ENCODE results near the gene CHST13.
A peak's percentile ranks its signal among the peaks of the same experiment; 100 is the strongest.
"Not testable (repeated sequence)": the region's sequence is repeated elsewhere in the genome, so short reads cannot be mapped to it uniquely, and the experiment has no call there.

The CHST13 gene

DNA sequence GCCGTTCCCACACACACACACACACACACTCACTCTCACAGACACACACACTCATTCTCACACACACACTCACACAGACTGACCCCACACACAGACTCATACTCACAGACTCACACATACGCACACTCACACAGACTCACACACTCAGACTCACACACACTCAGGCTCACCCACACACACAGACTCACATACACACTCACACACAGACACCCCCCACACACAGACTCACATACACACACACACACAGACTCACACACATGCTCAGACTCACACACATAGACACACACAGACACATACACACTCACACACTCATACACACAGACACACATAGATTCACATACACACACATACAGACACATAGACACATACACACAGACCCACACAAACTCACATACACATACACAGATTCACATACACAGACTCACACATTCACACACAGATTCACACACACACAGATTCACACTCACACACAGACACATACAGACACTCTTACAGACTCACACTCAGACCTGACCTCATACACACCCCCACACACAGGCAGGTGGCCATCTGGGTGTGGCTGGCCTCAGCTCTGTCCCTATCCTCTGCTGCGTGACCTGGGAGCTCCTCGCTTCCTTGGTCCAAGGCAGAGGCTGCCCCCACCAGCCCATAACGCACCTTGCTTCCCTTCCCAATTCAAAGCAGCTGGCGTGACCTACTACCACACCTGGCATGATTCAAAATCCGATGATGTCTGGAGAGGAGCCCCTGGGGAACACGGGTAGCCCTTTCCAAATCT, 32.9 kb downstream of the CHST13 start:
- DNase-seq = no peak

GRCh38 chr3:126557415-126557745, 33.4 kb downstream of the CHST13 start:
- DNase-seq = no peak

DNA sequence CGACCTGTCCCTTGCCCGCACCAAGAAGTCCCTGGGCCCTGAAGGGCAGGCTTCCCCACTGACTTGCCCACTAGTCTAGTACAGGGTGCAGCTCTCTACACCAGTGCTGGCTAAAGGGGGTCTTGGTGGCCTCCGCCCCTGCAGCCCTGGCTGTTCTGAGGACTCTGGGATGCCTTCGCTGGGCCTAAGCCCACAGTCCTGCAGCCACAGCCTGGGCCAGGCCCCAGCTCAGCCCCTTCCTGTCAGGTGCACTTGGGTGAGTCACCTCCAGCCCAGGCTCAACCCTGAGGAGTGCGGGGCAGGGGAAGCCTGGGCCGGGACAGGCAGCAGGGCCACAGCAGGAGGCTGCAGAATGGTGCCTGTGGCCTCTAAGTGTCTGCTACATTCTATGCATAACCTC, 33.8 kb downstream of the CHST13 start:
- DNase-seq = no peak

- no peak for DNase-seq
Measured at GRCh38 chr3:126558336-126559071, 34.5 kb downstream of the CHST13 start, which contains the start of gene C3orf22. TSS of gene C3orf22 (minus strand) at chr3:126558932. CDS start at chr3:126553390, 5,542 bp downstream.

DNA sequence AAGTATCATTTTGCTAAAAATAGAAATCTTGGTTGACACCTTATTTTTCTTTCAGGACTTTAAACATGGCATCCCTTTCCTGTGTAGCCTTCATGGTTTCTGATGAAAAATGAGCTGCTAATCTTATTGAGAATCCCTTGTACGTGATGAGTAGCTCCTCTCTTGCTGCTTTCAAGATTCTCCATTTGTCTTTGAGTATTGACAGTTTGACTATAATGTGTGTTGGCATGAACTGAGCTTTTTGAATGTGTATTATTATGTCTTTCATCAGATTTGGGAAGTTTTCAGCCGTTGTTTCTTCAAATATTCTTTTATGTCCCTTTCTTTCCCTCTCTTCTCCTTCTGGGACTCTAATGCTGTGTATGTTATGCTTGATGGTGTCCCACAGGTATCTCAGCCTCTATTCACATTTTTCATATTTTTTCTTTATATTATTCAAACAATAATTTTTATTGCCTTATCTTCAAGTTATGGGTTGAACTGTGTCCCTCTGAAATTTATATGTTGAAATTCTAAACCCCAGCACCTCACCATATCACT, 38.9 kb downstream of the CHST13 start:
- no peak for DNase-seq

DNA sequence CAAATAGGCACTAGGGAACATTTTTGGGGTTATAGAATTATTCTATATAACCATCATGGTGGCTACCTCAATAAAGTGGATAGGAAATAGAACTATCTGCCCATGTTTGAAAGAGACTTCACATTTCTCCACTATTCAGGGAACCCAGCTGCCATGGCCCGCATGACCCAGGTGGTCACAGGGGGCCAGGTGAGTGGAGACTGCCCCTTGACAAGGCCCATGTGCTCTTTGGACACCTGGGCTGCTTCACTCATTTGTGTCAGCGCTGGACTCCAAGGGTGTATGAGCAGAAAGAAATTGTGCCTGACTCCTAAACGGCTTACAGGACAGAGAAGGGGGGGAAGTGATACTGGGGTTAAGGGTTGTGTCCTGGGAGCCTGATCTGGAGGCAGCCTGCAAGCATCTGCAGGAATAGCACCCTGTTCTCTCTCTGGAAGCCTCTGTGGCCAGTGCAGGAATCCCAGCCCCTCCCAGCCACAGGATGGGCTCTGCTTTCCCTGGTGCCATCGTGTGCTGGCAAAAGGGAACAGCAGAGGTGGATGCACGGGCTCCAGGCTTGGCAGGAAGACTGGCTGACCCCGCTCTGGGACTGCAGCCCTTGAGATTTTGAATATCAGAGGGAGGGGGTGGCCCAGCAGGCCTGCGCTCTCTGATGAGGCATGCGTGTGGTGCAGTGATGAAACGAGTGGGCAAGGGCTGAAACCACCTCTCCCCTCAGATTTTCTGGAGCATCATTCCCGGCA, 43.9 kb downstream of the CHST13 start:
- no peak for DNase-seq

GRCh38 chr3:126568776-126569342, 44.9 kb downstream of the CHST13 start:
- DNase-seq = no peak

GRCh38 chr3:126569390-126569975, 45.5 kb downstream of the CHST13 start:
- peak; percentile 22 to 51 for DNase-seq

DNA sequence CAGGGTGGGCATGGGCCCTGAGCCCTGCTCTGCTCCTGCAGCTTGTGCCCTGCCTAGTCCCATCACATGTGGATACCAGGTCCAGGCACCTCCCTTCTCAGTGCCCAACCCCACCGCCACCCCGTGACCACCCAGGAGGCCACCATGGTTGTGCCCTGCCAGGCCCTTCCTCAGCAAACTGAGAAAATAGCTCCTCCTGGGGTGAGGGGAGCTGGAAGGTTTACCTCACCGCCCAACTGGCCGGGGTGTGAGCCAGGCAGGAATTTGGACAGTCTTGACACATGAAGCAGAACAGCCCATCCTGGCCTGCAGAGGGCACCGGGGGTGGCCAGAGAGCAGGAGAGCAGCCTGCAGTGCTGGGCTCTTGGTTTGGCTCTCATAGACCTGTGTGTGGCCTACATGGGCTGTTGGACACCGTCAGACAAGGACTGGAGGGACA, 46.2 kb downstream of the CHST13 start:
- no peak for DNase-seq

DNA sequence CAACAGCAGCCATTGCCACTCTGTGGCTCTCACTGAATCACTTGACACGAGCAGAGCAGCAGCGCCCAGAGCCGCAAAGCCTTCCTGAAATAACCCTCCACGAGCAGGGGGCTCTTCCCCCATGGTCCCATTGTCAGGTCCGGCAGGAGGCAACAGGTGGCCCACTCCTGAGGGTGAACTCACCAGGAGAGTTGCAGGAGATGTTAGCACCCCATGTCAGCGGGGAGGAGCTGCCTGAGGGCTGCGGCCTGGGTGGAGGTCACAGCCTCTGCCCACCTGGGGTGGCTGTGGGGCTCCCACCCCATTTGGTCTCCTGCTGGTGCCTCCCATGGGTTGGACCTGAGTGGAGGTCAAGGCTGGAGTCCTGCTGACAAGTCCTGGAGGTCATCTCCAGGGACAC, 47.1 kb downstream of the CHST13 start:
- no peak for DNase-seq

DNA sequence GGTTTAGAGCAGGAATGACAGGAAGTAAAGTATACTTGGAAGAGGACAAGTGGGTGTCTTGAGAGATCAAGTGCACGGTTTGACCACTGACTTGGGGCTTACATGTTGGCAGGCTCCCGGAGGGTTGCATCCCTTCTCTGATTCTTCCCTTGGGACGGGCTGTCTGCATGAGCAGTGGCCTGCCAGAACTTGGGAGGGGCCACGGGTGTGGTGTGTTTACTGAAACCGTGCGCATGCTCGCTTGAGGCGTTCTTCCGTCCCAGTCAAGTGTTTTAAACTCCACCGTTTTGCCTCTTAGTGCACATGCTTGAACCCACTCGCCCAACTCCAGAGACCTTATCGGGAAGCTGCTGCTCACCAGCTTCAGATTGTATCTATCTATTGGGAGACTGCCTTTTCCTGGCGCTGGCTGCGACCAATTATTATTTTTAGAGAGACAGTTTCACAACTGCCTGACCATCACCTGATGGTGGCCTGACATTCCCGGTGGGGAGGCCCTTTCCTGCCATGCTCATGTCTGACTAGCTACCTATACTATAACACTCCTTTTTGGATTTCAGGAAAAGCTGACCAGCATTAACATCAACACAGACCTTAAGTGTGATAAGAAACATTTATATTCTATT, 49.6 kb downstream of the CHST13 start:
- no peak for DNase-seq

DNA sequence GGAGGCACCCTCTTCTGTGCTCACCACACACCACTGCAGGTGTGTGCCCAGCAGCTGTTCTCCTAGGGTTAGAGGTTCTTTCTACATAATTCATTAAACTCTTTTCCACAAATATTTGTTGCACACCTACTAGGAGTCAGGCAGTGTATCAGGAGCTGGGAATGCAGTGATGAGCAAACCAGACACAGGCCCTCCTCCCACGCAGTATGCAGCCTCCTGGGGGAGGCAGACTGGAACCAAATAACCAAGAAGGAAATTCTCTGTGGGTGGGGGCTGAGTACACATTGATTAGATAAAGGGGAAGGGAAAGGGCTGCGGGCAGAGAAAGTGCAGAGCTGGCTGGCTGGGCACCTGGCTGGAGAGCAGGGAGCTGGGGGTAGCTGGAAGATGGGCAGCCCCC, 53.3 kb downstream of the CHST13 start:
- DNase-seq = no peak

DNA sequence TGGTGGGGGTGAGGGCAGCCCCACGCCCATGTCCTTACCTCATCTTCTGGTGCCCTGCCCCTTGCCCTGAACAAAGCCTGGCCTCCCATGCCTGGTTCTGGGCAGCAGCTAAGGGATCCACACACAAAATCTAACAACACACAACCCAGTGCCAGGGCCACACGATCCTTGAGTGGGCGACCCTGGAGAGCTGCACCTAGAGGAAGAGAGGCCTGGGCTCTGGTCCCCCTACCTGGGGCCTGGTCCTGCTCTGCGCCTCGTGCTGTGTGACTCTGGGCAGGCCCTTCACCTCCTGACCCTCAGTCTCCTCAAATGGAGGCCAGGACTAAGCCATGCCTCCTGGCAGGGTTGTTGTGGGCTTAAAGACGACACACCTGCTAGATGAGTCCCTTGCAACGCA, 54.7 kb downstream of the CHST13 start:
- no peak for DNase-seq

GRCh38 chr3:126580746-126581145, 56.8 kb downstream of the CHST13 start:
- DNase-seq = no peak

- DNase-seq = no peak
Measured at GRCh38 chr3:126581569-126581968, 57.6 kb downstream of the CHST13 start.

GRCh38 chr3:126582311-126582710, 58.4 kb downstream of the CHST13 start:
- no peak for DNase-seq

GRCh38 chr3:126591515-126591914, 67.6 kb downstream of the CHST13 start:
- not testable (repeated sequence) for DNase-seq

Data from cerebellar nuclear complex (tissue), 1 donor.